ENCODE measurements around the gene CLHC1. TPM values are rescaled to one million over a fixed set of nuclear protein-coding genes. Genes with fewer than 3 reads are reported as not detected.

Gene CLHC1
- total RNA-seq, 1 donor from 2014 or later: 8.6 TPM

Other genes with a start within 250 kb of the CLHC1 start
- 322 and 384 TPM in 2 replicates for gene RTN4, start 181.8 kb downstream of the CLHC1 start, total RNA-seq
- 2,460 and 3,784 TPM in 2 replicates for gene RPS27A, start 395 bp upstream of the CLHC1 start, total RNA-seq
- 22.7 and 27.8 TPM in 2 replicates for gene MTIF2, start 36.9 kb upstream of the CLHC1 start, total RNA-seq
- gene CCDC88A, start 187.6 kb upstream of the CLHC1 start, total RNA-seq: 28.3 and 31.2 TPM in 2 replicates